ENCODE data around the gene R3HCC1L.

R3HCC1L gene

DNA sequence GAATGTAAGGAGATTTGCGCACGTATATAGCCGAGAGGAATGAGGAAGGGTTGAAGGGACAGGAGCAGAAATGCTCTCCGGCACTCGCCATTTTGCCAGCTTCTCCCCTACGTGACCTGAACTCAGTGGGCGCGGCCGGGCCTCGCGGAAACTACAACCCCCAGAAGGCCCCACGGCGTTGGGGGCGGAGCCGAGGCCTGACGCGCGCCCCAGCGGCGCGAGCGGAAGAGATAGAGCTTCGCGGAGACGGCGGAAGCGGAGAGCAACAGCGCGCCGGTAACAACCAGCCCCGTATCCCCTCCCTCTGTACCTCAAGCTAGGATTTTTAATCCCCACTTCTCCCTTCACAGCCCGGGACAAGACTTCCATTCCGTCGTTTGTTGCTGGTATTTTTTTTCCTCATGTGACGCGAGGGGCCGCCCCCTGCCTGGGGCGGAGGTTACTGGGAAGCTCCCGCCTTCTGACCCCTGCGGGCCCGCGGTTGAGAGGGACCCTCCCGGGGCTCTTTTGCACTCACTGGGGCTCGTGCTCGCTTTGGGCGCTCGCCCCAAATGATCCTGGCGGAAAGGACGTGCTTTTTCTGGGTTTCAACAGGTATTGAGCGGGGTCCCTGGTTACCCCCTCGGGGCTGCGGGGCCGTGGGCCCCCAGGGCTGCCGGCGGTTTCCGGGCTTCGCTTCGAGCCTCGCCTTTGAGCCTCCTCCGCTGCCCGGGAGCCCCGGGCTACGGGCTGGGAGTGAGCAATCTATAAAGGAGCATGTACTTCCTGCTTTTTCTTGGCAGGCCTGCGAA is at the start of gene R3HCC1L:
TSS of gene R3HCC1L (plus strand) at position 227 of the 791 bp plus-strand sequence. CDS start 73,458 bp downstream, outside the sequence.
- DNase-seq, result peak; percentile 94

DNA sequence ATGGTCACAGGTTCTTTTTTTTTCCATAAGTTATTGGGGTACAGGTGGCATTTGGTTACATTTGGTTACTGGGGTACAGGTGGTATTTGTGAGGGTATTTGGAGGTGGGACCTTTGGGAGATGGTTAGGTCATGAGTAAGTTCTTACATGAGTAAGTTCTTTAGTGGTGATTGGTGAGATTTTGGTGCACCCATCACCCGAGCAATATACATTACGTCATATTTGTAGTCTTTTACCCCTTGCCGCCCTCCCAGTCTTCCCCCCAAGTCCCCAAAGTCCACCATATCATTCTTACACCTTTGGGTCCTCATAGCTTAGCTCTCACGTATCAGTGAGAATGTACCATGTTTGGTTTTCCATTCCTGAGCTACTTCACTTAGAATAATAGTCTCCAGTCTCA is 49.2 kb upstream of the R3HCC1L start:
- no peak for DNase-seq

DNA sequence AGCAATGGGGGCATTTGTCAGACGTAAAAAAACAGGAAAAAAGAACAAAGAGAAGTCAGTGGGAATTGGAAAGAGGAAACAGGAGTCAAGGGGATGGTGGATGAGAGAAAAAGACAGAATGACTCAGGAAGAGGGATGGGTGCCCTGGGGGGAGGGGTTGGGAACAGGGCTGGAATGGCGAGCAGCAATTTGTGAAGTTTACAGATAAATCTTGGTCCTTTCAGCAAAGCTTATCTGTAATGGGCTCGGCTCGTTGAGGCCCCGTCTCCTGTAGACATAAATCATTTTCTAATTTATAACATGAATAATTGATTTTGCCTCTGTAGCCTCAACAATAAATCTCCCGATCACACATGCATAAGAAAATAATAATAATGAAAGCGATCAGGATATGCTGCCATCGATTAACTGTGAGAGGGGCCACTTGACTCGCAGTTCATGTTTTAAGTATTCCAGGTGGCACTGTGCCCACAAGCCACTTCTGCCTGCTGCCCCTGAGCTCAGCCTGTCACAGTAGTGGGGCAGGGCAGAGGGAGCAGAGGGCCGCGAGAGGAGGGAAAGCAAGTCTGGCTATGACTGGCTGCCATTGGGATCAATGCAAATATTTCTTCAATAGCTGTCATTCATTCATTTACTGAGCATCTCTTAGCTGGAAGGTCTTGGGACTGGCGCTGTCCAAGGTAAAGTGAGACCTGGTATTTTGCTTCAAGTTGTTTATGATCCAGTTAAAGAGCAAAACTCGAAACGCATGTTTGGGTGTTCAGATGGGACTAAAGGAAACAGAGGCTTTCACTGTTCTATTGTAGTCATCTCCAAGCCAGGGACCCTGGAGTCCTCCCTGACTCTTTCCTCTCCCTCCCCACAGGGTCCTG is 47.4 kb upstream of the R3HCC1L start:
- DNase-seq, result no peak

DNA sequence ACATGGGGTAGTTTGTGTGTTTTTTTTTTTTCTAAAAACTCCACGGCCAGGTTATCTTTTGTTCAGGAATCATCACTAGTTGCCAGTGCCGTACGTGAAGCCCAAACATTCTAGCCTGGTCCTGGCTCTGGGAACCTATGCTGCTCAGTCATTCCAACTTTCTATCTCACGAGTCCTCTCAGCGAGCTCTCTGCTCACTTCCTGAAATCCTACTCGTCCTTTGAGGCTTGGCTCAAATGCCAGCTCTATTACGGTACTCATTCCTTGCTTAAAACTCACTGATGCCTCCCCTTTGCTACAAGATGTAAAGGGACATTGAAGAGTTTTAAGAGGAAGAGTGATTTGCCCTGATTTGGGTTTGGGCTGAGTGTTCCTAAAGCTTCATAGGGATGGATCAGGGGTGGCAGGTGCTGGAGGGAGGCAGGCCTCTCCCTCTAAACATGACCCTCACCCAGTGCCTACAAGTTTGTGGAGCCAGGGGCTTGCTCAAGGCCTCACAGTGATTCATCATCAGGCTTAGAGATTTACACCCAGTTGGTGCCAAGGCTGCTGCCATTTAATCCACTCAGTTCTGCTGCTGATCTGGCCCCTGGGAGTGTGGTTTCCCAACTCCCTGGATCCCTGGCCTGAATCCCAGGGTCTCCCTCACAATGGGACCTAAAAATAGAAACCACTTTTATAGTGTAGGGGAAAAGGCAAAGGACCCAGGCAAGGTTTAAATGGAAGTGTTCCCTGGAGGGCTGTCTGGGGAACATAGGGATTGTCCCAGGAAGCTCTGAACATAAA is 46.1 kb upstream of the R3HCC1L start:
- no peak for DNase-seq

DNA sequence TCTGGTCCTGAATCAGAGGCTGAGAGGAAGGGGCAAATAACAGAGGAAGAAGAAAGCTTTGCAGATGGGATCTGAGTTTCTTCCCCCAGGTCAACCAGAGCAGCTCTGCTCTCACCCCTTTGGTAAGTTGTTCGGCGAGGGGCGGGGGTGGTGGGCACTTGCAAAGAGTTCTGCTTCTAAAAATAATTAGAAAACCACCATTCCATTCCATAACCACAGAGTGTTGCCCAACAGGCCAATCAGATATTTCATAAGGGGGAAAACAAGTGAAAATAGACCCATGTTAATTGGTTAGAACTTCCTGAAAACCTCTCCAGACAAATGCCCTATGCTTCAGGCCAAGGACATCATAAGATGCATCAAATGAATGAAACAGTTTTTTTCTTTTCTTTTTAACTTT is 43.6 kb upstream of the R3HCC1L start:
- DNase-seq, result no peak

DNA sequence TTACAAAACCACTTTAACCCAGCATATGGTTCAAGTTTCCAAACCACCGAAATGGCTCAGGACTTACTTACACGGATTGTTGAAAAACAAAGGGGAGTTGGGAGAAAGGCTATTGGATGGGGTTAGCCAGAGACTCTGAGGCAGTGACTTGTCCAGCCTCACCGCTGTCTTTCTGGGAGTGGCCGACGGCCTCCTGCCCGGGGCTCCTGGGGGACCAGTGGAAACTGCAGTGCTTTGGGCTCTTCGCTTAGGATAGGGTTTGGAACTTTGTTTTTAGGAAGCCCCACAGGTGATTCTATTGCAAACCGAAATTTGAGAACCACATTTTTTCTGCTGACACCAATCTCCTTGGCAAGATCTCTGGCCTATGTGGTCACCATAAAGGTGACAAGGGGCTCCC is 38.1 kb upstream of the R3HCC1L start:
- no peak for DNase-seq

DNA sequence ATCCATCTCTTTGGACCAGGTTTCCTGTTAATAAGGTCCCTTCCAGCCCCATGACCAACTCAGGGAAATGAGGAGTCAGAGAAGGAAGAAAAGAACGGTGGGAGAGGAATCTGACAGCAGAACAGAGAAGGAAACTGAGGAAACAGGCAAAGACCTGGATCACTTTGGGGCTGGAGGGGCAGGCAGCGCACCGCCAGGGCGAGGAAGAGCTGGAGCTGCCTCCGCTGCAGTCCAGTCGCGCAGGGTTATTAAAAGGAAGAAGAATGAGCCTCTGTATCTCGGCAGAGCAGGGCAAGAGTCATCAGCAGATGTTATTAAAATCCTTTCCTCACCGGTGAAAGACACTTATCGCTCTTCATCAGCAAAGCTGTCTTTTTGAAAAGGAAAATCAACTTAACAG is 37.7 kb upstream of the R3HCC1L start:
- DNase-seq, result no peak

DNA sequence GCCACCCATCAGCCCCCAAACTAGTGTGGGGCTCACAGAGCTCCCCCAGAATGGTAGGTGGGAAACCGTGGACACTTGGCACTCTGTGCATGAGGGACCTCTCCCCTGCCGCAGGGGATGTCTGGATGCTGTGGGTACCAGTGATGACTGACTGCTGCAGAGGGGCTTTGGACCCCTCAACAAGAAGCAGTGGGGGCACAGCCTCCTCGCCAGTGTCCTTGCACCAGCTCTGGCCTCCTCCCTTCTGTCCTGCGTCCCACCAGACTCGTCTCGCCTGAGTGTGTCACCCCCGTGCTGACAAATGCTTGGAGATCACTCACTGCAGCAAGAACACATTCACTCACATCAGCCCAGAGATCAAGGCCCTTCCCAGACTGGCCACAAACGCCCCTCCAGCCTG is 37.3 kb upstream of the R3HCC1L start:
- DNase-seq, result no peak

DNA sequence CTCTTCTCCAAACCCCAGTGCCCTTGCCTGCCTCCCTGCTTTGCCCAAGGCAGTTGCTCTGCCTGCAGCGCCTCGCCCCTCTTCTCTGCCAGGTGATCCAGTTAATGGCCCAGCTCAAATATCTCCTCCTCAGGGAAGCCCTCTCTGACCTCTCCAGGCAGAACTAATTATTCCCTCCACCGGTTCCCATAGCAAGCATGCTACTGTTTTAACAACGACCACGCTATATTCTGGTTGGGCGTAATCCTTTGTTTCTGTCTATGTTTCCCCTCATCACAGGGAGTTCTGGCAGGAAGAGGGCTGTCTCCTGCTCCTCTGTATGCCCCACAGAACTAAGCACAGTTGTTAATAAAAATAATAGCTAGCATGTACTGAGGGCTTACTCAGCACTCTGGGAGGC is 36.8 kb upstream of the R3HCC1L start:
- DNase-seq, result no peak

DNA sequence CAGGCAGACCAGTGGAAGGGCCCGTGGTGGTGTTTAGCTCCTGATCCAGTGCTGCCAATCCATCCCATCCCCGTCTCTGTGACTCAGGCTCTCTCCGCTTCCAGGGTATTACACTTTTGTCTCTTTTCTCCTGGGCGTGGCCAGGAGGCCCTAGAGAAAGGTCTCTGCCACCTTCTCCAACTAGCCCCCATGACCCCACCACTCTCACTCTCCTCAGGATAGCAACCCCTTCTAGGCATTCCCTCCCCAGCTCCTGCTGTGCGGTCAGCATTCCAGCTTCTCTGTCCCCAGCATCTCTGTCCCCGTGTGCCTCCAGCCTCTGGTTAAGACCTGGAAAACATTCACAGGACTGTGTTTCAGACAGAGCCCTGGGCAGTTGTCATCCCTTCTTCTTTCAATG is 36.2 kb upstream of the R3HCC1L start:
- no peak for DNase-seq

DNA sequence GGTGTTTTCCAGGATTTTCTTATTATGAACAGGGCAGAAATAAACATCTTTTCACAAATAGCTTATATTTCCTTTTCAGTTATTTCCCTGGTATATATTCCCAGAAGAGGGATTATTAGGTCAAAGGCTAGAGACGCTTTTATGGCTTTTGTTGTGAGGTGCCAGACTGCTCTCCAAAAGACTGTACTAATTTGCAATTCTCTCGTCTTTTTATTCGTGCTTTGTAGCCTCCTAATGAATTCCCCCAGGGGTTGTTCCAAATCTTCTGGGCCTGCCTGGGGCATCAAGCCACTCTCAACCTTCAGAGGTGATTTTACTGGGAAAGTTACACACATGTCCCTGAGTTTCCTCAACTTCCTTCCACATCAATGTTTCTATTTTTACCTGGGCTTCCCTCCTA is 34.0 kb upstream of the R3HCC1L start:
- no peak for DNase-seq

DNA sequence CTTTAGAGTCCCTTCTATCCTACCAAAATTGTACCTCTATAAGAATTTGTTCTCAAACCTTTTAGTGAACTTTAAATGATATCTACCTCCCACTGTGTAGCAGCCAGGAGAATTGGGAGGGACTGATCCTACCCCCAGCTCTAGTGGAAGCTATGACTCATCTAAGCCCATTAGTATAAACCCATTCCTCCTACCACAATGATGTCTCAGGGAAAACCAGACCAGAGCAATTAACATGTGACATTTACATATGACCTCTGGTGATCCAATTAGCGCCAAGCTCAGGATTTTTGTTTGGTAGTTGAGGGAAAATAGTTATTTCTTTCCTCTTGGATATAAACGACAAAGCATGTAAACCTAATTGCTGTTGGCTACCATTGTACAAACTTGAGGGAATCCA is 33.1 kb upstream of the R3HCC1L start:
- DNase-seq, result no peak

DNA sequence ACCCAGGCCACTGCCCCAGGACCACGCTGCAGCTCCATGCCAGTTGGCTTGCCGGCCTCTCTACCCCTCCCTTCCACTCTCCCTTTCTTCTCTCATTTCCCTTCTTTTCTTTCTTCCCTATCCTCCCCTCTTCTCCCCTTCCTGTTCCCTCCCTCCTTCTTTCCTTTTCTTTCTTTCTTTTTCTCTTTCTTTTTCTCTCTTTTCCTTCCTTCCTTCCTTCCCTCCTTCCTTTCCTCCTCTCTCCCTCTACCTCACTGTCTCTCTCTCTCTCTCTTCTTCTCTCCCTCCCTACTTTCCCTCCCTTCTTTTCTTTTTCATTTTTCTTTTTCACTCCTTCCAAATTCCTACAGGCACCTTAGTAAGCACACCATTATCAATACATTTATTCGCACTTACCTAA is 30.3 kb upstream of the R3HCC1L start:
- no peak for DNase-seq

DNA sequence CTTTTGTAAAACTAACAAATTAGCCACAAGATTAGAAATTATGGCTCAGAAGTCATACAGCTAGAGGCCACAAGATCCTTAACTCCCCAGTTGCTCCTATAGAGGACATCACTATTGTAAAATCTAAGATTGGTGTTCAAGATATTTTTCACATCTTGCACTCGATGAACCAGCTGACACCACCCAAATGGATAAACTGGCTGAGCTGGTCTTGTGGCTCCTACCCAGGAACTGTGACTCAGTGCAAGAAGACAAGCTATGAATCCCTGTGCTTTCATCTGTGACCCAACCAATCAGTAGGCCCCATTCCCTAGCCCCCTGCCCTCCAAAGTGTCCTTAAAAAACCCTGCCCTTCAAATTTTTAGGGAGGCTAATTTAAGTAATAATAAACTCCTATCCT is 27.9 kb upstream of the R3HCC1L start:
- DNase-seq, result no peak

DNA sequence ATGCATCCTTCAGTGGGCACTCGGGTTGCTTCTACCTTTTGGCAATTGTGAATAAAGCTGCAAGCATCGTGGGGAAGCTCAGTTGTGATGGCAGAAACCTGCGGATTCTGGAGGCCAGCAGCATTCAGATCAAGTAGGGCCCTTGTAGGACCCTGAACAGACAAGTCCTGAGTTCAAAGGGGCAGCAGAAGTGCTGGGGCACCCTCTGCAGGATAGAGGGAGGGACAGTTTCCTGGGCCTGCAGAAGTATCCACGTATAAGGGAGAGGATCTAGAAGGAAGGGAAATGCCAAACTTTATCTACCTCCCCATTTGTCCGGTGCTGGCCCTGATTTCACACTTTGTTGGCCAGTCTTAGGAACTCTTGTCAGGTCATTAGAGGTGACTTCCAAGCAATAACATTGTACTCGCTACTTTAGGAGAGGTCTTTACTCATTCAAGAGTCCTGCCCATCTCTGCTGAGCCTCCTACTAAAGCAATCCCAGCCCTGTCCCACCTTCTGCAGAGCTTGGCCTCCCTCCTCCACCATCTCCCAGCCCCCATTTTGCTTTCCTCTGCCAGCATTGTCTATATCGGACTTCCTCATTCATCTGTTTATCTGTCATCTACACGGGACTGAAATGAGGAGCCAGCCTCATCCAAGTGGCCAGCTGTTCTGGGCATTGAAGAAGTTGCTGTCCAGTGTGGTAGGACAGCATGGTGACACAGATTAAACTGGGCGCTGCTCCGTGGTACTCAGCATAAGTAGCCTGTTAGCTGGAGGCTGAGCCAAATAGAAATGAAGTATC is 26.6 kb upstream of the R3HCC1L start:
- DNase-seq, result no peak

DNA sequence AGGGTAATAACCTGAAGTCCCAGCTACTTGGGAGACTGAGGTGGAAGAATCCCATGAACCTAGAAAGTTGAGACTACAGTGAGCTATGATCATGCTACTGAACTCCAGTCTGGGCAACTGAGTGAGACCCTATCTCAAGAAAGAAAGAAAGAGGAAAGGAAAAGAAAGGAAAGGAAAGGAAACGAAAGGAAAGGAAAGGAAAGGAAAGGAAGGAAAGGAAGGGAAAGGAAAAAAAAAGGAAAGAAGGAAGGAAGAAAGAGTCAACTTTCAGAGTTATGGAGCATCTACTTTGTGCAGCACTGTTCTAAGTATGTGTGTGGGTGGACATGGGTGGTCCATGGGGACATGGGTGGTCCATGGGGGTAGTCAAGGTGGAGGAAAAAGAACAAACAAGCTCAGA is 24.1 kb upstream of the R3HCC1L start:
- DNase-seq, result no peak

DNA sequence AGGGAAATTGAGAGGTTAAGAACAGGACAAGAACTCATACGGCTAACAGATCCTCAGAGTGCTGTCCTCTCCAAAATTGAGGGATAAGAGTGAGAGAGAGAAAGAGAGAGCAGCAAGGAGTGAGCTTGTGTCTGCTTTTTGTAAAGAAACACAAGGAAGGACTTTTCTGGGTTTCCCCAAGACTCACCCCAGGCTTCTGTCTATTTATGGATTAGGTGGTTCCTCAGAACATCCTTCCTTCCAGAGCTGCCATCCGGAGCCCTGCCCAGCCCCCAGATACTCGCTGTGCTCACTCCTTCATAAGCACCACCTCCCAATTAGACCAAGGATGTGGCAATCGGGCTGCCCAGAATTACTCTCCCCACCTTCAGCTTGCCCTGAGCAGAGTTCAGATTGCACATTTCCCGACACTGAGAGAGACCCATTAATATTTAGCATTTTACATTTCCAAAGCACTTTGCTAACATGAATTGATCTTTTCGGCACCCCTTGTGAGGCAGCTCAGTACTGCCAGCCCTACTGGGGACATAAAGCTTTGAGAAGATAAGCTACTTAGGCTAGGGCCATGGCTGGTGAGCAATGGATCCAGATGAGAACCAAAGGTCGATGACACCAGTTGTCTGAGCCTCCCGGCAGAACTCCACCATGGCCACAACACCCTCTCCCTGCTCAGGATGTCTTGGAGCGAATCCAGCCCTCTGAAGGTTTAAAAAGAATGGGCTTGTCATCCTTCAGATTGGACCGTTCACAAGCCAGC is 19.2 kb upstream of the R3HCC1L start:
- DNase-seq, result no peak

DNA sequence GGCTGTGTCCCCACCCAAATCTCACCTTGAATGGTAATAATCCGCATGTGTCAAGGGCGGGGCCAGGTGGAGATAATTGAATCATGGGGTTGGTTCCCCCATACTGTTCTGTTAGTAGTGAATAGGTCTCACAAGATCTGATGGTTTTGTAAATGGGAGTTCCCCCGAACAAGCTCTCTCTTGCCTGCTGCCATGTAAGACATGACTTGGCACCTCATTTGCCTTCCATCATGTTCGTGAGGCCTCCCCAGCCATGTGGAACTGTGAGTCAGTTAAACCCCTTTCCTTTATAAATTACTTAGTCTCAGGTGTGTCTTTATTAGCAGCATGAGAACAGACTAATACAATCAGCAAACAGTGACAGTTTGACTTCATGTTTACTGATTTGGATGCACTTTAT is 14.6 kb upstream of the R3HCC1L start:
- no peak for DNase-seq

DNA sequence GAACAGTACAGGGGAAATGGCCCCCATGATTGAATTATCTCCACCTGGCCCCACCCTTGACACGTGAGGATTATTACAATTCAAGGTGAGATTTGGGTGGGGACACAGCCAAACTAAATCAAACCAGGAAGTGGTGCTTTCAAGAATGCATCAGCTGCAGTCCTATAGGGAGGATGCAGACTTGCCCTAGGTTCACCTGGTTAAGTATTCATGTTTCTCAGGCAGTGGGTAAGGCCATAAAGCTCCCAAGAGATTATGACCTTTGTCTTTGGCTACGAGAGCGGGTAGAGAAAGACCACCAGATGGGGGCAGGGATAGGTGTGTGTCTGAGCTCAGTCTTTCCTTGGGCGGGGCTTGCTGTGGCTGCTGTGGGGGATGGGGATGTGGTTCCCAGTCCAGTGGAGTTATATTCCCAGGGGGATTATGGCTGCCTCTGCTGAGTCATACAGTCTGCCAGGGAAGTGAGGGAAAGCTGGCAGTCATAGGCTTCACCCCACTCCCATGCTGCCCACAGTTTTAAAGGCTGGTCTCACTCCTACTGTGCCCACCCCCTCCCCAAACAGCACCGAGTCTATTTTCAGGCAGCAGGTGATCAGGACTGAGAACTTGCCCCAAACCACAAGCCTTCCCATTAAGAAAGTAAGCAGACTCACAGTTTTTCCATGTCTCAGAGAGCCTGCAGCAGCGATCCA is 8.4 kb upstream of the R3HCC1L start:
- DNase-seq, result no peak

DNA sequence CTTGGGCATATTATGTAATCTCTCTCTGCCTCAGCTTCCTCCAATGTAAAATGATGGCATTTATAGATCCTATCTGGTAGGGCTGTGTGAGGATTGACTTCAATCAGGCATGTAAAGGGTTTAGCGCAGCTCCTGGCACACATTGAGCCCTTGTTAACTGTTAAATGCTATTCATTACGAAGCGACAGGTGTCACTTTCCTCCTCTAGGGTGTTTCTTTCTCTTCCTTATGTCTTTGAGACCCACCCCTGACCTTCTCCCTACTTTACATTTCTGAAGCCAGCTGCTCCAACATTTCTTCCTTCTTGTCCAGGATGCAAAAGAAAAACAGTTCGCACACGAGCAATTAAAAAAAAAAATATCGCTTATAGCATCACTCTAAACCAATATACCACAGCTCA is 5.7 kb upstream of the R3HCC1L start:
- no peak for DNase-seq

DNA sequence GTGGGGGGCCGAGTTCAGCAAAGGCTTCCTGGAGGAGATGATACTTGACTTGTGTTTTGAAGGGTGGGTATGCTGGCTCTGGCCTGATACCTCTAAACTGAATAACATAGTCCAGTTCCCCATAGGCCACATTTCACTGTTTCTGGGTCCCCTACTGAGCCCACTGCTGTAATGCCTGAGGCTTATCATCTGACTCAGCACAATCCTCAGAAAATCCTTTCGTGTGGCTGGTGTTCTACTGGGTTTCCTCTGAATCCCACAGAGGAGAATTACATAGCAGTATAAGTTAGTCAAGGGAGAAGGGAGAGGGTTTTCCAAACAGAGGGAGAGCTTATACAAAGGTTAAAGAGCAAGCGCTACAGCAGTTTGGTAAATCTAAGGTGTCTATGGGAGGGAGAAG is 2.8 kb upstream of the R3HCC1L start:
- DNase-seq, result no peak

Data from stimulated activated CD4-positive, alpha-beta T cell treated with anti-CD3 and anti-CD28 coated beads, Interleukin-1b, Interleukin-23, amount 100 ng/mL, for 48 hours (primary cell).